HG02759 (cell line): ENCODE measurements around the gene LRMDA.

Source experiments
- ATAC-seq: cut with Tn5 transposase; IDR thresholded peaks from one replicate; pipeline ENCODE4 v1.9.1; 2021; ENCODE audit warnings: mild to moderate bottlenecking, moderate library complexity; ENCODE audit not compliant: unreplicated experiment

LRMDA gene

DNA sequence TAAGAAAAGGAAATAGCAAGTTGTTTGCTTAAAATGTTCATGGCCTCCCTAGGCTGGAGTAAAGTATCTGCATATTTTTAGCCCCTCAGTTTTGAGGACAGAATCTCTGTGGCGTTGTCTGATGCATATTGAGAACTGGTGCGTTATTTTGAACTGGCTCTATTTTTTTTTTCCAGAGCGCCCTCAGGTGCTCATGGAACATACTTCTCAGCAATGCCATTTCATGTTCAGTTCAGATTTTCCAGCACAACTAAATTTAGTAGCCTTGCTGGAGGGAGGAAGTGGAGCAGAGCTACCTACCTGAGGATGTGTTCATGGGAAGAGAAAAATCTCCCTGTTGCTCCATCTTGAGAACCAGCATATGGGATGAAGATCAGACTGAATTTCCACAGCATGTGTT is 870.5 kb downstream of the LRMDA start:
- ATAC-seq = no peak

DNA sequence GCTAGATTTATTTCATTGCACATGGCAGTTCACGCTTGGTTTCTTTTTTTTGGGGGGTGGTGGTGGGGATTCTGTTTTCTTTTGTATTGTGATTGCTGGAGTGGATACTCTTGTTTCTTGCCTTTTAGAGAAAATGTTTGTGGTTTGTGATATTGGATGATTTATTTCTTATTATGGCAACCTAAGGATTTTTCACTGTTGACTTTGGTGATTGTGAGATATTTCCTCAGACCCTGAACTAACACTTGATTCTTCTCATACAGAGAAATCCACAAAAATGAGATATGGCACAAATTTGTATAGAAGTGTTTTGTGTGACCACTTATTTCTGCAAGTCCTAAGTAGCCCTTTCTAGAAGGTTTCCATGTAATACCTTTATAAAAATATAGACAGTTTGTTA is 871.1 kb downstream of the LRMDA start:
- no peak for ATAC-seq

DNA sequence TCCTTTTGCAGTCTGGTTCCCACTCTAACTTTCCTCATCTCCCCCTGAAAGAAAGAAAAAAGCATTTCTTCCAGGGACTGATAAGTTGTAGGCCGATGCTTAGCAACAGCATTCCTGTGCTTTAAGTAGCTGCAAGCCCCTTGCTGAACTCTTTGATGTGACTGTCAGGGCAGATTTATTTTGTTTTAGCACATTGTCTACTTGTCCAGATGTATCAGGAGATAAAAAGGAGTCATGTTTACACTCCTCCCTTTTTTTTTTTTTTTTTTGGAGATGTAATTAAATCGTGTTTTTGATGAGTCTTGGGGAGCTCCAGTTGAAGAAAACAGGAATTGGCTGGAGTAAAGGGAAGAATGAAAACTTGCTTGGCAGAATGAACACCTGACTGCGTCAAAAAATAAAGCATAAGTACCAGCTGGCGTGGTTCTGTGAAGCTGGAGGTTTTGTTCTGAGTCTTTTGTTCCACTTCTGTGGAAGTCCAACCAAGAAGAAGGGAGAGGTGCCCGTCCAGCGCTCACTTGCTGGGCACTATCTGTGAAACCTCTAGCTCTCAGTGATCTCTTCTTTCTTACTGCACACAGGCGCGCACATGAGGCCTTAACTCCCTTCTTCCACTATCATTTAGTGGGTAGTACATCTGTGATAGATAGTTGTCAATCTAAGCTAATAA is 871.7 kb downstream of the LRMDA start:
- ATAC-seq = no peak

DNA sequence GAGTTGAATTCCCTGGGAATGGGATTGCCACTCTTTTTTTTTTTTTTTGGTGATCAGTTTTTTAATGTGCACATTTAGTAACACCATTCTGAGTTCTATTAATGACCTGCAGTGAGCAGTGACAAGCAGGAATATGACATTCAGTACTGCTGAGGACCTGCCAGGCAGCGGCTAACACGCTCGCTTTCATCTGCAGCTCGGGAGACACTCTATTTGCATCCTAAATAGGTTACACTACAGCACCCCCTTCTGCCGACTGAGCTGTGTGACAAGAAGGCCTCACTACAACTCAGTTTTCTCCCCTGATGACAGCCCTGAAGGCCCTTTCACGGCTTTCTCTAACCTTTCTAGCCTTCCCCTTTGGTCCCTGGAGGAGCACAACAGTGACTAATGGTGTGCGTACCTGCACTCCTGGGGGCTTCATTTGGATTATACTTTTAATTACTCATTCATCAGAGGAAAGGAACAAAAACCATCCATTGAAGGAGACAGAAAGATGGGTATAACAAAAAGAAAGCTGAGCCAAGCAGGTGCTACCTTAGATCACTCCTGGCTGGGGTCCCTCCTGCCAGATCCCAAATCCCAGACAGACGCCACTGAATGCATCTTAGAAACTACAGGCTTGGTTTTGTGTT is 872.4 kb downstream of the LRMDA start:
- ATAC-seq = no peak

DNA sequence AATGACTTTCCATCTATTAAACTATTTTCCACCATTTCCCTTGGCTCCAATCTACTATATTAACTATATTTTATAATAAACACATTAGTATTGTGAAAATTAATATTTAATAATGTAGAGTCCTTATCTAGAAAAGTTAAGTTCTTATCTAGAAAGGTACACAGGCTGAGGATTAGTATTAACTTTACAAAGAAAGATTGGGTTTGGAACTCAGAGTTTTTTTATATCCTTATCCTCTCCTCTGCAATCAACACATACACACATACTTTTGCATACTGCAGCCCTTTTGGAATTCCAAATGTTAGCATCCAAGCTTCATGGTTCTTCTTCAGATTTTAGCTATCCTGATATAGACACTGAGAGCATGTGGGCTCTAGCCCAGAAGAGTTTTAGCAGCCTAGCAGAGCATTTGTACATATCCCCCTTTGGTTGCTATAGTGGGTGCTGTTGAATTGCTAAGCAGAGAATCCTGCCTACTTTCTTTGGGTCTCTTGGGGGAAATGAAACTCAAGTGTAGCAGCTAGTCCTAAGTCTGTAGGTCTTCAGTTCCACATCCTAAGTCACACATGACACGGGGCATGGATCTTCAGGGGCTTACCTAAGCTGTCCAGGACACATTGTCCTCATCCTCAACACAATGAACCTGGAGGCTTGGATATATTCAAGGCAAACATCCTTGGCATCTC is 874.6 kb downstream of the LRMDA start:
- ATAC-seq = no peak

DNA sequence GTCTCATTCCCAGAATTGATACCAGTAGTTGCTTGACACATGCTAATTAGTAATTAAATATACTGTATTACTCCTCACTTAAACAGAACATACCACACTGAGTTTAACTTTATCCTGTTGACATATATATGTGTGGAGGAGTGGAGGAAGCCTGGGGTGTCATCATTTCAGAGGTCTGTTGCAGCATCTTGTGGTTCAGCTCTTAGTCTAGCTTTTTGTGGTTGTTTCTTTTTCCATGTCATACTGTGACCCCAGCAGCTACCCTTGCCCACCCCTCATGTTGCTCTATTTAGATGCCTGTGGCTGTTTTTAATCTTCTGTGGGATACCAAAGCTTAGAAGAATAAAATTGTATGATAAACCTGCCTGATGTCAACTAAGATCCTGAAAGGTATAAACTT is 875.4 kb downstream of the LRMDA start:
- no peak for ATAC-seq

DNA sequence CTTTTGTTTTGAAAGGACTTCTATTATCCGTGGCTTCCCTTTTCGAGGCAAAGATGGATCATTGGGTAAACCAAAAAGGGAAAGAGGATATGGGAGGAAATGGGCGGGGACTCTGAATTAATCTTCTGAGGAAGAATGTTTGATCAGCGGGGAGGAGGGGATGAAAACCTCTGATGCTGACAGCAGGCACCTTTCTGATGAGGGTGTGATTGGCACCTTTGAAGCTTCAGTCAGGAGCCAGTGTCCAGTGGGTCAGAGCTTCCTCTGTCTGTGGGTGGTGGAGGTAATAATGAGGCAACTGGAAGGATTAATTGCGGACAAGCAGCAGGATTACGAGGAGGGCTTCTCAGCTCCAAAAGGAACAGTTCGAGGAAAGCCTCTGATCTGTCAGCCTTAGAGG is 877.6 kb downstream of the LRMDA start:
- ATAC-seq = no peak

DNA sequence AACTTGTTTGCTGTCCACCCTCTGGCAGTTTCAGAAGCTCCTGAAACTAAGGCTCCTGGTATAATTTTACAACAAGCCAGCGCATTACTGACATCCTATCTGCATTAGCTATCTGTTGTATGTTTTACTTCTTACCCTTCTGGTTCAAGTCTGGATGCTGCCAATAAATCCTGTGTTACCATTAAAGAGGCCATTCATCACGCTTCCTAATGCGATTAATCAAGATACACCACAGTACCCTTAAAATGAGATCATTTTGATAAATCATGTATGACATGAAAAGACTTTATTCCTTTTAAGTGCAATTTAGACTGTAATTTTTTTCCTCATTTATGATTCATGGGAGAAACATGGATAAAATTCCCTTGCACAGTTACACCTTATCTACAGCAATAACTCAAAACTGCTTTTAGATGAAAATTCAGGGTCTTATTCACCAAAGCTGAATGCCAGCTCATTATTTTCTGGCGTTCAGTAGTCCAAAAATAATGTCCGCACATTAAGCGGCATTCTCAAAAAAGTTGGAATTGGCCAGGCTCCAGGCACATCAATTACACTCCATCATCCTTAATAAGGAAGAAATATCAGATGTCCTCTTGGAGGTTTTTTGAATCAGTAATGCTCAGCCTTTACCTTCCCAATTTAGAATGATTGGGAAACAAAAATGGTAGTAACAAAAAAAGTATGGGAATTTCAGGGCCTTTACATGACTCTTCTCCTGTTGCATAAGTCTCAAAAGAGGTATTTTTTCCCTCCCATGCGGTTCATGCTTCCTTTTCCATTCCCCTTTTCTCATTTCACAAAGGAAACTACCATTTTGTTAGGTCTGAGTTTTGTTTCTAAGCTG is 878.5 kb downstream of the LRMDA start:
- ATAC-seq = no peak

DNA sequence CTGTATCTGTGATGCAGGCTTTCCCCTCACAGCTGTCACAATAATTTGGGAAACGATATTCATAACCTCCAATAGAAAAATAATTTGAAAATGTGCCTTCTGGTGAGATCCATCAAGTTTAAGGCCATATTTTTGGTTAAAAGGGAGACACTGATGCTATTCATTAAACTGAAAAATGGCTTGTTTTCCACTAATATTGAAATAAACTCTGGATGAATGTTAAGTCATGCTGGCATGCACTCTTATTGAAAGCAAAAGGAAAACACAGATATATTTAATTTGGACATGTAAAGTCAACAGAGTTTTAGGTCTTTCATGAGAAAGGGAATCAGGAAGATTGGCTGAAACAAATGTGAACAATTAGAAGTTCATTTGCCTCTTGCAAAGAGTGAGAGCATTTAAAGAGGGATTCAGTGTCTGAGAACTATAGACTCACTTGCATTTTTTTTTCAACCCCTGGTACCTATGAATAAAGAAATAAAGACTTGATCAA is 879.2 kb downstream of the LRMDA start:
- no peak for ATAC-seq

DNA sequence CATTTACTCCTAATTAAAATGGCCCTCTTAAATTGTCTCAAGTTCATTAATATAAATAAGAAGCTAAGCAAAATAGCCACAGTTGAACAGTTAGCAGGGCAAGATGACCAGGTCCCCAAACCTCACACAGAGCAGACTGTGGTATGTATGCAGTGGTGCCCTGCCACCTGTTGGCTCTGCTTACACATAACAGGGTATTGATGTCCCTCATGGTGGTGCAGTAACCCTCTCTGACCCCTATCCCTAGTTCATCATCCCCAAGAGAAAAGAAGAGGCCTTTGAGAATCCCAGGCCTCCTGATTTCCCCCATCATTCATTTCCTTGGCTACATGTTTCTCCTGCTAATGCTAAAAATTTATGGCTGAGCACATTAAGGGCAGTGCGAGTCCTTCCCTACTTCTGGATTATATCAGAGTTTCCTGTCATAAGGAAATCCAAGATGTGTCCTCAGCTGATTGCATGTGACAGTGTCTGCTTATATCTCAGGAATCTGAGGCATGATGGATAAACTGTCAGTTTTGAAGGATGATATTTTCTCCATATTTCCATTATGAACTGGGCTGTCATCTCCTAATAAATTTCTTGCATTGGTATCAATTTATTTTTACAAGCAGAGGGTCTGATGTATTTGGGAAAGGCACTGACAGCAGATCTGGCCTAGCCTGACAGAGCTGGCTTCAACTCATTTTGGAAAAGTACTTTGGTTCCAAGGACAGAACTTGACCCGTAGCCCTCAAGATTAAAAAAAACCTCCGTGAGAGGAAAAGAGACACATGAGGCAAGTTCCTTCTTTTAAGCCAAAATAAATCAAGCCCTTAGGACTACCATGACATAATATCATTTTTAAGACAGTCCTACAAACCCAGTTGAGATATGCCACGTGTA is 880.6 kb downstream of the LRMDA start:
- ATAC-seq = no peak

DNA sequence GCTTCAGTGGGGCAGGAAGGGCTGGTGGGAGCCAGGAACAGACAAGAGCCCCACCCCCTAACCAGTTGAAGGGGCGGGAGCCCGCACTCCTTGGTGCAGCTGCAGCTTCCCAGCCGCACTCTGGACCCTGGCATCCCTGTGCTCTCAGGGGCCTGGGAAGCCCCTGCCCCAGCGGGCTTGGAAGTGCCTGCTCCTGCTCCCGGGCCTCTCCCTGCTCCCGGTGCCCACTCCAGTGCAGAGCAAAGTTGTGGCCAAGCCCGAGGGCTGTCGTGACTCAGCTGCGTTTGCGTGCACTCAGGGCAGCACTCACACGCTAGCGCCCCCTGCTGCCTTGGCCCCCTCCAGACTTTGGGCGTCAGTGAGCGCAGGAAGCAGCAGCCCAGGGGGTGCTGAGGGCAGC is 883.8 kb downstream of the LRMDA start:
- no peak for ATAC-seq

DNA sequence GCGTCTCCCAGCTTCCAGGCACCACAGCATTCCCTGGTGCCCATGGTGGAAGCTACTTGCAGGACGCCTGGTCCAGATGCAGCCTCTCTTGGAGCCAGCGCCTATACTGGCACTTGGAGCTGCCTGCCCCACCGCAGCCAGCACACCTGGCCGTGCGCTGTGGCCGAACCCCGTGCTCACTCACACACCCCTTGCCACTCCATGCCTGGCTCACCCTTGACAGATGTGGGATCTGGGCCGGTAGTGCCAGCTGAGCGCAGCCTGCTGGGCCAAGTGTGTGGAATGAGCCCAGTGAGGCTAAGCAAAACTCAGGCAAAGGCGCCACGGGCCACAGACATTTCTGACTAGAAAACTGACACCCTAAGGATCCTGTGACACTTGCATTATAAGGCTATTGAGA is 884.8 kb downstream of the LRMDA start:
- no peak for ATAC-seq

DNA sequence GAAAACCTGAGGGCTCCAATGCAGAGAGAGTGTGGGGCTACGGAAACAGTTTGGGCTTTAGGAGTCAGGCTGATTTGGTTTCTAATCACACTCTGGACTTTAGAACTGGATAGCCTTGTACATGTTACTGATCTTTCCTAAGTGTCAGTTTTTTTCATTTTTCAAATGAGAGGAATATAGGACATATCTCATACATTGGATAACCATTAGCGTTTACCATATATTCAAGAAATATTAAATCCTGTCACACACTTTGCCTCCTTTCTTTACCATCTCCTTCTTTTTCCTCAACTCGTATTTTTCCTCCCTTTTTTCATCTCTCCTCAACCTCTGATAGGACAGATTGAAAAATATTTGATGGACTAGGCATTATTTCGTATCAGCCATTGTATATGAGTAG is 885.7 kb downstream of the LRMDA start:
- no peak for ATAC-seq

DNA sequence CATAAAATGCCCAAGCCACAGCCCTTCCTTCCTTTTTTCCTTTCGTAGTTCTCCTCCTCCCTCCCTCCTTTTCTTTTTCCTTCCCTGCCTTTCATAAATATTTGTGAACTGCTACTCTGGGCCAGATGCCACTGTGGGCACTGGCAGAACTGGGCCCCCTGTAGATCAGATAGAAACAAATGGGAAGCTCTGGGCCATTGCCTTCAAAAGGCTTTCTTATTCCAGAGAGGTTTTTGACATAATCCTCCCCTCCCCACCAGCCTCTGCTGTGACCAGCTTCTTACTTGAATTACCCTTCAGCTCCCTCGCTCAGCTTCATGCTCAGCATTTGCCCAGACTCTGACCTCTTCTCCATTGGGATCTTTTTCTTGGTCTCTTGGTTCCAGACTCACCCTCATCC is 886.8 kb downstream of the LRMDA start:
- ATAC-seq = no peak

DNA sequence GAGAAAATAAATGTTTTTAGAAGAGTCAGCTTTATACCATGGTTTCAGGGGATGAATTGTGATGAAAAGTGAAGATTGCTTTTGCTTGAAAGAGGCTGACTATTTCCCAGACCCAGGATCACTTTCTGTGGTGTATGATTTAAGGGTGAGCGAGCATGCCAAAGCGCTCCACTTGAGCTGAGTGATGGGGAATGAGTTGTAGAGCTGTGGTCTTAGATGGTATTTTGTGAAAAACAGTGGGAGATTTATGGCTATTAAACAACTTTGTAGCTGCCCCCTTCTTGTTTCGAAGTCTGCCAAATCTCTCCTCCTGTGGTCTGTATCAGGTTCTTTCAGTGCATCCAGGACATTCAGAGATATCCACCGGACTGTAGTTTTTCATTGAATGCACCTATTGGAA is 888.2 kb downstream of the LRMDA start:
- no peak for ATAC-seq

DNA sequence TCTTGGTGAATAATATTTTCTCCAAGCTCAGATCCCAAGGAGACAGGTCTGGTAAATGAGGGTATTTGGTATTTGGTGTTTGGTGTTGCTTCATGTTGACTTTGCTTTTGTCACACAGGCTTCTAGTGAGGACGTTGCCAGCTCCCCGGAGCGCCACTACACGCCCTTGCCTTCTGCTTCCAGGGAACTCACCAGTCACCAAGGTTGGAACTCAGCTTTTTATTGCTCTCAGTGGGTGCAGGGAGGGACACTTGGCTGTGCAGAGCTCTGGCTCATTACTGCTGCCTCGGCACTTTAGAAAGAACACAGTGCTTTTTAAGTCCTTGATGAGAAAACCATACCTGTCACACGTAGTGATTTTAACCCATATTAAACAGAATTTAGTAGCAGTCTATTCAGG is 892.9 kb downstream of the LRMDA start:
- no peak for ATAC-seq

DNA sequence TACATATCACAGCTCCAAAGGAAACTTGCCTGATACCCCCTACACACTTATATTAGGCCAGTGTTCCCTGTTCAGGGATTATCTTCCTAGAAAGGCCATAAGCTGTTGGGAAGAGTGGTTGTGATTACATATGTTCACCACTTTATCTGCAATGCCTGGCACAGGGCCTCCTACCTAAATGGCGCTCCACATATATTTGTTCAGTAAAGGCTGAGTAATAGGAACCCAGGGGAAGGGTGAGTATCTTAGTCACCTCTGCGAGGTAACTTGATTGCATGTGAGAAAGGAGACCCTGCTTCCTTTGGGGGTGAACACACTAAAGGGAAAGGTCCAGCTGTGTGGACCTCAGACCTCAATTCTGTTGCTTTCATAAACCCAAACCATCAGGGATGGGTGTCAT is 896.0 kb downstream of the LRMDA start:
- no peak for ATAC-seq

DNA sequence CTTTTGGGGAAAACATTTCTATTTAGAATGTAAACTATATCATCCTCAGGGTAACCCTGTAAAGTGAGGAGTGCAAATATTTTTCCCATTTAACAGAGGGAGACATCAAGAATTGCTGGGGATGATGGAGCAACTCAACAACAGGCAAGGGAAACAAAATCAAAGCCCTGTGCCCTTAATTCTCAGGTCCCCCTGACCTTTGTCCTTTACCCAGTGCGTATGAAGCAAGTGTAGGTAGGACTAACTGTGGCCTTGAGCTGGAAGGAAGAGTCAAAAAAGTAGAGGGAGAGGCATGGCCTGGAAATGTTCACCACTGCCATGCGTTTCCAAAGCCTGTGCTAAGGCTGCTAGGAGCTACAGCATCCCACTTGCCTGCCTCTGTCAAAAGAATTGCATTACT is 896.9 kb downstream of the LRMDA start:
- no peak for ATAC-seq

DNA sequence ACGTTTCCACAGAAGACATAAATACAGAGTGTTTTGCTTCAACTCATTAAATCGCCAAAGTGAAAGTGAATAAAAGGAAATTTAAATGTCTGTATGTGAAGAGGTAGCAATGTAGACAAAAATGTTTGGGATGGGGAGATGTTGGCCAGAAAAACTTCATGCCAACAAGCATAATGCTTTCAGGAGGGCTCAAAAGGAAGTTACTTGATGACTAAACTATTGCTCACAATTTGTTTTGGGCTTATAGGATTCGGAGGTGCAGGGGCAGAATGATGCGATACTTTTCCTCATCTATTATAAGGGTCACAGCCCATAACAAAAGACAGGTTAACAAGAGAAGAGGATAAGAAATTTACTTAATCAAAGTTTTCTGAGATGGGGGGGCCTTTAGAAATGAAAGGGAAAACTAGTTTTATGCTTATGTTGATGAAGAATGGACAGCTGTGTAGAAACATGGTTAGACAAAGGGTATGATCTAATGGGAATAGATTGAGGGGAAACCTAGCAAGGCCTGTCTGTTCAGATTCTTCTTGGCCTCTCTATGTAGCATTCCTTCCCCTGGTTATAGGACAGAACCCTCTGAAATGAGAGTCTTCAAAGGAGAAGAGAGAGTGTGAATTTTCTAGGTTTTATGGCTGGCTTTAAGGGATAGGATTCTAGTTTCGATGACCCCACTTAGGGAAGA is 898.6 kb downstream of the LRMDA start:
- no peak for ATAC-seq

DNA sequence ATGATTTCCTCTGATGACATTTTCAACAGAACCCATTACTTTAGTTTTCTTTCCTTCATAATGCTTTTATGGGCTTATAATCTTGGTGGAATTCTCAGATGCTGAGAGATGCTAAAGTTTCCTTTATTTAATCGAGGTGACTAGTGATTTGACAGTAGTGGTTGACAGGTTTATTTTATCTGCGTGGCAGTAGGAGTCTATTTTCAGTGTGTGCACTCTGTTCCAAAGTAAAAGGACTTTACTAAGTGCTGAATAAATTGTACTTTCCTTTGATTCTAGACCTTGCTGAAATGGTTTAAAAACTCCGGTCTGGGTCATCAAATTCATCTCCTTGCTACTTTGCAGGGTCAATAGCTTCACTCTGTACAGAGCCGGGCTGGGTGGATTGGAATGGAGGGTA is 900.3 kb downstream of the LRMDA start:
- no peak for ATAC-seq
